ENCODE results near the gene ZFYVE21.

ZFYVE21 gene

DNA sequence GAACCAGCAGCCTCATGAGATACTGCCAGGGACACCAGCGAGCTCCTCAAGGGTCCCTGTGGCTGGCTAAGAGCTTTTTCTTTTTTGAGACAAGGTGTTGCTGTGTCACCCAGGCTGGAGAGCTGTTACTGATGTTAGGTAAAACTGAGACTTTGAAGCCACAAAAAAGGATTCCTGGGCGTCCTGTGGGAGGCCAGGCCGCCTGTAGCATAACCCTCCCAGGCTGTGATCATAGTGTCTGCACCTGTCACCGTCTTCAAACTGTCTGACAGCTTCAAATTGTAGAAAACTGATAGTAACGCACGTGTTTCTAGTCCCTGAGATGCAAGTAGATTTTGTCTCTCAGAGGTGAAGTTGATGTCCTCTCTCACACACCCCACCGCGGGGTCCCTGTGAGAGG is 4.1 kb downstream of the ZFYVE21 start:
- peaks cover 21 to 41% (median 36%) of the 10 kb centered on the region in 10 experiments; a peak in 19 of 20 replicates for H3K4me1 ChIP-seq
- peak overlapping the region in 4 of 11 experiments; percentile 17 to 30 (median 21); a peak in 1 of 22 replicates for H3K9ac ChIP-seq
- H3K27ac ChIP-seq: no peak overlapping the region
- H3K4me2 ChIP-seq: peak overlapping the region in 7 of 11 experiments; percentile 9 to 57 (median 34); a peak in 11 of 22 replicates
- no peak overlapping the region for H3K4me3 ChIP-seq
- TF ChIP-seq Cebpa-rat (IDR thresholded peaks at IDR 0.05): no peak
- no peaks in the 10 kb centered on the region for H3K9me3 ChIP-seq (replicated peaks in 1 of 11)
- H4K20me1 ChIP-seq: peaks cover 58 to 86% (median 79%) of the 10 kb centered on the region in 11 experiments; a peak in 20 of 22 replicates
- H3K36me3 ChIP-seq: peaks cover 0 to 24% (median 10%) of the 10 kb centered on the region in 11 experiments; a peak in 8 of 22 replicates
- no peaks in the 10 kb centered on the region for H3K27me3 ChIP-seq

GRCh38 chr14:103721334-103722120 is 5.9 kb downstream of the ZFYVE21 start:
- Histone ChIP-seq H3K9me3 (replicated peaks in 1 of 11) (no peaks in the 10 kb centered on the region), H3K9ac (0 out of 22 replicates have a peak overlapping the region, but pooled peaks of 1 of the 11 experiments have one; percentile 8), H3K27me3 (no peaks in the 10 kb centered on the region), H3K4me3 (no peak overlapping the region), H3K4me1 (peaks cover 19 to 38% (median 33%) of the 10 kb centered on the region in 10 experiments; a peak in 19 of 20 replicates), H3K36me3 (peaks cover 3 to 40% (median 17%) of the 10 kb centered on the region in 11 experiments; a peak in 16 of 22 replicates), H4K20me1 (peaks cover 55 to 100% (median 95%) of the 10 kb centered on the region in 11 experiments), H3K4me2 (no peak overlapping the region), H3K27ac (no peak overlapping the region)
- no peak for TF ChIP-seq Cebpa-rat (IDR thresholded peaks at IDR 0.05)

DNA sequence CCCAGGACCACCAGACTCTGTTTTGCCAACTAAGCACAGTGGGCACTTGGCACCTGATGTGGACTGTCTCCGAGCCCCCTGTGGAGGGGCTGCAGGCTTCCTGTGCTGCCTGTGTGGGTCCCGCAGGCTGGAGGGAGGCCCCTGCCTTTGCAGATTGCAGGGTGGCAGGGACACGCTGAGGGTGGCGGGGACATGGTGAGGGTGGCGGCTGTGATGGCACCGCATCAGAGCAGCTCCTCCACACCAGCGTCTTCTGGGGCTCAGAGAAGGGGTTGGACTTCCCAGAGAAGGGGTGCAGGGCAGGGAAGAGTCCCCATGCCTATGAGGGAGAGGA is 8.1 kb downstream of the ZFYVE21 start:
- Histone ChIP-seq H3K9me3 (replicated peaks in 1 of 11) (no peaks in the 10 kb centered on the region), H4K20me1 (peaks cover 34 to 94% (median 86%) of the 10 kb centered on the region in 11 experiments), H3K36me3 (peaks cover 6 to 57% (median 25%) of the 10 kb centered on the region in 11 experiments; a peak in 21 of 22 replicates), H3K4me2 (no peak overlapping the region), H3K9ac (peak overlapping the region in 2 of 11 experiments; percentile 7 to 32; a peak in 3 of 22 replicates), H3K4me1 (peaks cover 2 to 17% (median 12%) of the 10 kb centered on the region in 10 experiments; a peak in 19 of 20 replicates), H3K27me3 (no peaks in the 10 kb centered on the region), H3K27ac (no peak overlapping the region), H3K4me3 (no peak overlapping the region)
- no peak for TF ChIP-seq Cebpa-rat (IDR thresholded peaks at IDR 0.05)

- no peak overlapping the region for H3K27ac ChIP-seq
- H3K9ac ChIP-seq: peak overlapping the region in 2 of 11 experiments; percentile 7 to 32; a peak in 3 of 22 replicates
- no peak overlapping the region for H3K4me2 ChIP-seq
- H3K4me1 ChIP-seq: peaks cover 0 to 13% (median 9%) of the 10 kb centered on the region in 10 experiments; a peak in 16 of 20 replicates
- H3K4me3 ChIP-seq: no peak overlapping the region
- H4K20me1 ChIP-seq: peaks cover 32 to 94% (median 84%) of the 10 kb centered on the region in 11 experiments
- H3K27me3 ChIP-seq: no peaks in the 10 kb centered on the region
- no peak for TF ChIP-seq Cebpa-rat (IDR thresholded peaks at IDR 0.05)
- H3K9me3 ChIP-seq (replicated peaks in 1 of 11): no peaks in the 10 kb centered on the region
- peaks cover 10 to 61% (median 29%) of the 10 kb centered on the region in 11 experiments for H3K36me3 ChIP-seq
Measured at GRCh38 chr14:103724116-103724515, 8.5 kb downstream of the ZFYVE21 start.

- H3K4me1 ChIP-seq: peaks cover 0 to 10% (median 3%) of the 10 kb centered on the region in 10 experiments; a peak in 7 of 20 replicates
- peaks cover 22 to 94% (median 75%) of the 10 kb centered on the region in 11 experiments for H4K20me1 ChIP-seq
- peak overlapping the region in 1 of 11 experiments; percentile 3; a peak in 1 of 22 replicates for H3K9ac ChIP-seq
- no peaks in the 10 kb centered on the region for H3K9me3 ChIP-seq (replicated peaks in 1 of 11)
- TF ChIP-seq Cebpa-rat (IDR thresholded peaks at IDR 0.05): no peak
- H3K4me2 ChIP-seq: no peak overlapping the region
- H3K27me3 ChIP-seq: no peaks in the 10 kb centered on the region
- H3K36me3 ChIP-seq: peaks cover 21 to 66% (median 39%) of the 10 kb centered on the region in 11 experiments
- H3K4me3 ChIP-seq: no peak overlapping the region
- no peak overlapping the region for H3K27ac ChIP-seq
Measured at GRCh38 chr14:103725001-103725682, 9.5 kb downstream of the ZFYVE21 start.

- Histone ChIP-seq H3K27ac (no peak overlapping the region), H4K20me1 (peaks cover 17 to 93% (median 70%) of the 10 kb centered on the region in 11 experiments)
- TF ChIP-seq Cebpa-rat (IDR thresholded peaks at IDR 0.05): no peak
Measured at GRCh38 chr14:103725739-103726395, 10.3 kb downstream of the ZFYVE21 start.

GRCh38 chr14:103726474-103726873 is 10.9 kb downstream of the ZFYVE21 start:
- H3K27me3 ChIP-seq: no peaks in the 10 kb centered on the region
- H3K9ac ChIP-seq: no peak overlapping the region
- H3K4me1 ChIP-seq: peaks cover 0 to 10% (median 0%) of the 10 kb centered on the region in 10 experiments; a peak in 4 of 20 replicates
- no peak overlapping the region for H3K27ac ChIP-seq
- peaks cover 28 to 73% (median 48%) of the 10 kb centered on the region in 11 experiments for H3K36me3 ChIP-seq
- no peak overlapping the region for H3K4me2 ChIP-seq
- TF ChIP-seq Cebpa-rat (IDR thresholded peaks at IDR 0.05): no peak
- H4K20me1 ChIP-seq: peaks cover 12 to 87% (median 64%) of the 10 kb centered on the region in 11 experiments; a peak in 21 of 22 replicates
- H3K9me3 ChIP-seq (replicated peaks in 1 of 11): no peaks in the 10 kb centered on the region
- H3K4me3 ChIP-seq: no peak overlapping the region

More at GRCh38 chr14:103725739-103726395, 10.3 kb downstream of the ZFYVE21 start:
- Histone ChIP-seq H3K27me3 (no peaks in the 10 kb centered on the region), H3K4me2 (no peak overlapping the region), H3K9me3 (replicated peaks in 1 of 11) (no peaks in the 10 kb centered on the region), H3K4me1 (peaks cover 0 to 10% (median 0%) of the 10 kb centered on the region in 10 experiments; a peak in 4 of 20 replicates), H3K4me3 (no peak overlapping the region), H3K36me3 (peaks cover 28 to 73% (median 46%) of the 10 kb centered on the region in 11 experiments), H3K9ac (peak overlapping the region in 1 of 11 experiments; percentile 3; a peak in 1 of 22 replicates)

- Histone ChIP-seq H3K27me3 (no peaks in the 10 kb centered on the region), H3K27ac (no peak overlapping the region), H3K36me3 (peaks cover 37 to 82% (median 58%) of the 10 kb centered on the region in 11 experiments), H3K4me3 (no peak overlapping the region), H3K9ac (no peak overlapping the region), H3K9me3 (replicated peaks in 1 of 11) (no peaks in the 10 kb centered on the region), H4K20me1 (peaks cover 7 to 87% (median 55%) of the 10 kb centered on the region in 11 experiments; a peak in 21 of 22 replicates), H3K4me1 (peaks cover 0 to 10% (median 0%) of the 10 kb centered on the region in 10 experiments; a peak in 4 of 20 replicates), H3K4me2 (no peak overlapping the region)
- no peak for TF ChIP-seq Cebpa-rat (IDR thresholded peaks at IDR 0.05)
Measured at GRCh38 chr14:103727313-103727980, 11.8 kb downstream of the ZFYVE21 start.
